SK-N-SH (cell line): Measurements from ENCODE around the gene NCOR2.

ENCODE experiments used
- ELF1 ChIP-seq: IDR thresholded peaks from 2 replicates; pipeline ENCODE4 v1.4.0; 2012
- EZH2phosphoT487 ChIP-seq: fragments of 200-600 bp; sonication (generic); IDR thresholded peaks from 2 replicates; pipeline ENCODE4 v1.6.1; 2017; ENCODE audit warnings: low read depth, mixed run types, mild to moderate bottlenecking, antibody characterized with exemption, moderate library complexity, borderline replicate concordance
- FOXJ3 ChIP-seq: sonication (generic); formaldehyde crosslinking; IDR thresholded peaks from 2 replicates; pipeline ENCODE4 v1.5.1; 2020; ENCODE audit warnings: mild to moderate bottlenecking, missing genetic modification reagents
- MEF2A ChIP-seq: IDR thresholded peaks from 2 replicates; pipeline ENCODE4 v1.4.0; 2012; ENCODE audit warnings: low read depth, borderline replicate concordance
- MXI1 ChIP-seq: IDR thresholded peaks from 2 replicates; pipeline ENCODE4 v1.6.1; 2012; ENCODE audit warnings: mild to moderate bottlenecking, low read depth, low read length, improper control_type of control experiment
- NRF1 ChIP-seq: IDR thresholded peaks from 2 replicates; pipeline ENCODE4 v1.6.1; 2012; ENCODE audit warnings: low read depth, mild to moderate bottlenecking, low read length
- POLR2AphosphoS5 ChIP-seq: IDR thresholded peaks from 2 replicates; pipeline ENCODE4 v1.6.1; 2012; ENCODE audit warnings: low read depth, low read length
- RAD21 ChIP-seq: IDR thresholded peaks from 2 replicates; pipeline ENCODE4 v1.6.1; 2012; ENCODE audit warnings: mild to moderate bottlenecking, low read length
- TF ChIP-seq, protein P1 (sequence below): fragments of 150-350 bp; IDR thresholded peaks from 2 replicates; pipeline ENCODE4 v1.6.1; 2017; ENCODE audit warnings: antibody characterized with exemption, low read length, low read depth, borderline replicate concordance
- TF ChIP-seq, protein P2 (sequence below): fragments of 200-600 bp; sonication (generic); IDR thresholded peaks from 2 replicates; pipeline ENCODE4 v1.6.1; 2017; ENCODE audit warnings: antibody characterized with exemption, mild to moderate bottlenecking, moderate library complexity
- TF ChIP-seq, protein P3 (sequence below): IDR thresholded peaks from 2 replicates; pipeline ENCODE4 v1.4.0; 2012; ENCODE audit warnings: low read depth, borderline replicate concordance

DNA sequence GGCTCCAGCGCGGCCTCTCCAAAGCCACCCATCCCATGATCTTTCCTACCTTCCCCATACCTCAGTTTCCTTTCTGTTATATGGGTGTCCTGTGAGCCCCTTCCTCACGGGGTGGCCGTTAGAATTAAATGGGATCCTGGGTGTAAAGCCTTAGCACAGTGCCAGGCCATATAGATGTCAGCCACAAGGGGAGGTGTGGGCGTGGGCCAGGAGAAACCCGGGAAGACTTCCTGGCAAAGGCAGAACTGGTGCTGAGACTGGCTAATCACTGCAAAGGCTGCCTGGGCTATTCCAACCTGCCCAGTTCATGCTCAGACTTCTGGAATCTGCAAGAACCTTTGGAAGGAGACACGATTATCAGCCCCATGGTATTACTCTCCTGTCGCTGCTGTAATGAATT, 11.0 kb upstream of the NCOR2 start:
- TF ChIP-seq, protein P1, sequence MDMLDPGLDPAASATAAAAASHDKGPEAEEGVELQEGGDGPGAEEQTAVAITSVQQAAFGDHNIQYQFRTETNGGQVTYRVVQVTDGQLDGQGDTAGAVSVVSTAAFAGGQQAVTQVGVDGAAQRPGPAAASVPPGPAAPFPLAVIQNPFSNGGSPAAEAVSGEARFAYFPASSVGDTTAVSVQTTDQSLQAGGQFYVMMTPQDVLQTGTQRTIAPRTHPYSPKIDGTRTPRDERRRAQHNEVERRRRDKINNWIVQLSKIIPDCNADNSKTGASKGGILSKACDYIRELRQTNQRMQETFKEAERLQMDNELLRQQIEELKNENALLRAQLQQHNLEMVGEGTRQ: no peak
- TF ChIP-seq RAD21: no peak
- TF ChIP-seq MXI1: no peak
- TF ChIP-seq, protein P2, sequence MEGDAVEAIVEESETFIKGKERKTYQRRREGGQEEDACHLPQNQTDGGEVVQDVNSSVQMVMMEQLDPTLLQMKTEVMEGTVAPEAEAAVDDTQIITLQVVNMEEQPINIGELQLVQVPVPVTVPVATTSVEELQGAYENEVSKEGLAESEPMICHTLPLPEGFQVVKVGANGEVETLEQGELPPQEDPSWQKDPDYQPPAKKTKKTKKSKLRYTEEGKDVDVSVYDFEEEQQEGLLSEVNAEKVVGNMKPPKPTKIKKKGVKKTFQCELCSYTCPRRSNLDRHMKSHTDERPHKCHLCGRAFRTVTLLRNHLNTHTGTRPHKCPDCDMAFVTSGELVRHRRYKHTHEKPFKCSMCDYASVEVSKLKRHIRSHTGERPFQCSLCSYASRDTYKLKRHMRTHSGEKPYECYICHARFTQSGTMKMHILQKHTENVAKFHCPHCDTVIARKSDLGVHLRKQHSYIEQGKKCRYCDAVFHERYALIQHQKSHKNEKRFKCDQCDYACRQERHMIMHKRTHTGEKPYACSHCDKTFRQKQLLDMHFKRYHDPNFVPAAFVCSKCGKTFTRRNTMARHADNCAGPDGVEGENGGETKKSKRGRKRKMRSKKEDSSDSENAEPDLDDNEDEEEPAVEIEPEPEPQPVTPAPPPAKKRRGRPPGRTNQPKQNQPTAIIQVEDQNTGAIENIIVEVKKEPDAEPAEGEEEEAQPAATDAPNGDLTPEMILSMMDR: no peak
- TF ChIP-seq NRF1: no peak
- no peak for TF ChIP-seq FOXJ3
- TF ChIP-seq MEF2A: no peak
- TF ChIP-seq EZH2phosphoT487: no peak
- TF ChIP-seq POLR2AphosphoS5: no peak
- TF ChIP-seq ELF1: no peak
- TF ChIP-seq, protein P3, sequence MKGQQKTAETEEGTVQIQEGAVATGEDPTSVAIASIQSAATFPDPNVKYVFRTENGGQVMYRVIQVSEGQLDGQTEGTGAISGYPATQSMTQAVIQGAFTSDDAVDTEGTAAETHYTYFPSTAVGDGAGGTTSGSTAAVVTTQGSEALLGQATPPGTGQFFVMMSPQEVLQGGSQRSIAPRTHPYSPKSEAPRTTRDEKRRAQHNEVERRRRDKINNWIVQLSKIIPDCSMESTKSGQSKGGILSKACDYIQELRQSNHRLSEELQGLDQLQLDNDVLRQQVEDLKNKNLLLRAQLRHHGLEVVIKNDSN: no peak
